Right atrium auricular region (tissue), 2 donors: ENCODE data around the gene NINJ2. TPM values are rescaled to one million over a fixed set of nuclear protein-coding genes. Genes with fewer than 3 reads are reported as not detected.

ENCODE experiments used
- DNase-seq: peaks from one replicate; pipeline ENCODE4 v3.0.0-alpha.2; 2019; ENCODE audit warnings: low spot score
- H3K27ac ChIP-seq, 2 donors: fragments of 200-600 bp; sonication (generic); 1 replicate in 1 of 2; 2 replicates in 1 of 2; pipeline ENCODE4 v1.5.1; 2016 to 2019
- H3K27me3 ChIP-seq, 2 donors: fragments of 200-600 bp; sonication (generic); one replicate each; pipeline versions ENCODE4 v1.5.1 to v1.6.0; 2017 to 2019
- H3K36me3 ChIP-seq: fragments of 200-600 bp; sonication (generic); one replicate; pipeline ENCODE4 v1.5.1; 2016
- H3K4me1 ChIP-seq, 2 donors: fragments of 200-600 bp; sonication (generic); one replicate each; pipeline versions ENCODE4 v1.5.1 to v1.6.0; 2017 to 2019
- H3K4me3 ChIP-seq, 2 donors: fragments of 200-600 bp; sonication (generic); 1 replicate in 1 of 2; 2 replicates in 1 of 2; pipeline ENCODE4 v1.5.1; 2017 to 2019; ENCODE audit warnings: mild to moderate bottlenecking in 1 of 2, moderate library complexity in 1 of 2
- H3K9me3 ChIP-seq, 2 donors: fragments of 200-600 bp; sonication (generic); one replicate each; pipeline ENCODE4 v1.5.1; 2019
- total RNA-seq, 2 donors: library from RNA; depleted of rRNA; stranded (reverse); fragments of >200 nt; gene quantifications; one replicate each; pipeline ENCODE4 v1.1.0, GENCODE V29; 2016
- TF ChIP-seq, protein P1 (sequence below), 2 donors: fragments of 200-600 bp; sonication (generic); IDR thresholded peaks; one replicate each; pipeline ENCODE4 v1.5.1; 2019; ENCODE audit warnings: antibody characterized with exemption in 2 of 2

NINJ2 gene
- total RNA-seq, 2 donors from 2014 or later: 5.4 to 8.8 TPM

DNA sequence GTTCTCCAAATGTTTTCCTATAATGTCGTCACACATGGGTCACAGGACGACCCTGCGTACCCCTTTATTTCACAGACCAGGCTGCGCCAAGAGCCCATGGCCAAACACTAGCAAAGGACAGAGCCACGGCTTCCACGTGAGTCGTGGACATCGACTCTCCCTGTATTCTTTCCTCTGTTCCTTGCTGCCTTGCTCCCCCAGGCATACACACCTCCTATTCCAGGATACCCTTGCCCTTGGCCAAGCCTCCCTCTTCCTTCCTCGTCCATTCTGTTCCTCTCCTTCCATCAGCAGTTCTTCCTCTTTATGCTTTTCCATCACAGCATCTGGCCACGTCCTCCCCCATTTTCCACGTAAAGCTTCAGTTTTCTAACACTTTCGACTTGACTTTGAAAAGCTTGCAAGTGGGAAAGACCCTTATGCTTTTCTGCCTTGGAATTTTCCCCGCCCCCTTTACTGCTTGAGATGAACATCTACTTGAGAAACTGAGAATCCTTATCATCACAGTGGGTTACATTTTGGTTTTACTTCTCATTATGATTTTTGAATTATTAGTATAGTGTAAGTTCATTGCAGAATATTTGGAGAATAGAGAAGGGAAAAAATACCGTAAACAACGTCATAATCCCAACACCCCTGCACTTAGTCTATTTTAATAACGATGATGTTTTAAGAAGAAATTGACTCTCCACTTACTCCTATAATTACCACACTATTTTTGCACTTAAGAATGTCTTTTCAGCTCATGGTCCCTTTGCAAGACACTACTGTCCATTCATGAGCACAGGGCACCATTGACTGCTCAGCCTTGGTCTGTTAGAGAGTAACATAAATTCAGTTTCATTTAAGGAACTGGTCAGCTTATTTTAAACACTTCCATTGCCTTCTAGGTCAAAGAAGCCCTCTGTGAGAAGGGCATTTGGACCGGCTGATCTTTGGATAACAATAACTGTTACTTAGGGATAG, 15.8 kb upstream of the NINJ2 start:
- H3K4me3 ChIP-seq: no peak overlapping the region

DNA sequence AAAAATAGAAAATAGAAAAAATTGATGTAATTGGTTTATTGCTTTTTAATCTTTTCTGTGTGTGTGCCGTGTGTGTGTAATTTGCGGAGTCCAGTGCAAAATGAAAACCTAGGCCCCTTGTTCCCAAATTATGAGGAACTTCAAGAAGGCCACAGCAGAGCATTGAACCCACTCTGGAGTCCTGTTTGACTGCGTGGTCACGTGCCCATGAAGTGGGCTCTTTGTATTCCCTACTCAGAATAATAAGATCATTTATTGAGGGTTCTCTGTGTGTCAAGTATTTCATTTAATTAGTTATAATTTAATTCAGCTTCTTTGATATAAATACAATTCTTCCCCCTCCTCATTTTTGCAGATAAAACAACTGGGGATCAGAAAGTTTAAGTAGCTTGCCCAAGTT, 12.3 kb upstream of the NINJ2 start:
- TF ChIP-seq, protein P1, sequence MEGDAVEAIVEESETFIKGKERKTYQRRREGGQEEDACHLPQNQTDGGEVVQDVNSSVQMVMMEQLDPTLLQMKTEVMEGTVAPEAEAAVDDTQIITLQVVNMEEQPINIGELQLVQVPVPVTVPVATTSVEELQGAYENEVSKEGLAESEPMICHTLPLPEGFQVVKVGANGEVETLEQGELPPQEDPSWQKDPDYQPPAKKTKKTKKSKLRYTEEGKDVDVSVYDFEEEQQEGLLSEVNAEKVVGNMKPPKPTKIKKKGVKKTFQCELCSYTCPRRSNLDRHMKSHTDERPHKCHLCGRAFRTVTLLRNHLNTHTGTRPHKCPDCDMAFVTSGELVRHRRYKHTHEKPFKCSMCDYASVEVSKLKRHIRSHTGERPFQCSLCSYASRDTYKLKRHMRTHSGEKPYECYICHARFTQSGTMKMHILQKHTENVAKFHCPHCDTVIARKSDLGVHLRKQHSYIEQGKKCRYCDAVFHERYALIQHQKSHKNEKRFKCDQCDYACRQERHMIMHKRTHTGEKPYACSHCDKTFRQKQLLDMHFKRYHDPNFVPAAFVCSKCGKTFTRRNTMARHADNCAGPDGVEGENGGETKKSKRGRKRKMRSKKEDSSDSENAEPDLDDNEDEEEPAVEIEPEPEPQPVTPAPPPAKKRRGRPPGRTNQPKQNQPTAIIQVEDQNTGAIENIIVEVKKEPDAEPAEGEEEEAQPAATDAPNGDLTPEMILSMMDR (IDR thresholded peaks at IDR 0.05): no peak
- no peaks in the 10 kb centered on the region for H3K36me3 ChIP-seq
- no peak overlapping the region for H3K27ac ChIP-seq
- no peak overlapping the region for H3K4me3 ChIP-seq
- peaks cover 0 to 4% of the 10 kb centered on the region in 2 donors for H3K4me1 ChIP-seq
- DNase-seq: no peak
- no peaks in the 10 kb centered on the region for H3K27me3 ChIP-seq
- no peaks in the 10 kb centered on the region for H3K9me3 ChIP-seq

More for the DNA sequence above, 15.8 kb upstream of the NINJ2 start:
- Histone ChIP-seq H3K9me3 (no peaks in the 10 kb centered on the region), H3K4me1 (peaks cover 0 to 17% of the 10 kb centered on the region in 2 donors), H3K36me3 (no peaks in the 10 kb centered on the region), H3K27me3 (no peaks in the 10 kb centered on the region), H3K27ac (no peak overlapping the region)
- DNase-seq: no peak
- TF ChIP-seq, protein P1 (IDR thresholded peaks at IDR 0.05): no peak

DNA sequence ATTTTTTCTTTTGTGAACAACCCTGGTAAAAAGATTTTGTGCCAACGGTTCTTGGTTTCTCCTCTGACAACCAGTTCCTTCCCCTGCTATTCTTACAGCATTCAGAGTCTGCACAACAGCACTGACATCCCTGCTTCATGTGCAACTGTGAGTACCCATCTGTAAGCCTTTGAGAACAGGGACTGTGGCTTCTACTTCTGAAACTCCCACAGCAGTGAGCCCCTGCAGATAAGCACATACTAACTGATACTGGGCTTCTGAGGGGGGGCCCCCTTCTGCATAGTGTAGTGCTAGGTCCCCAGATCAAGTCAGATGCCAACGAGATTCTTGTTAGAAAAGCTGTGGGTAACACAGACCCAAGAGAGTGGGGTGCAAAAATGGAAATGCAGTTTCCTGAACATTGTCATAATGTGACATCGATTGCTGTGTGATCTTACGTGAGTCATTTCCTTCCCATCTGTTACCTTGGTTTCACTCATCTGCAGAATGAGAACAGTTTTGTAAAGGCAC, 11.1 kb upstream of the NINJ2 start:
- H3K27ac ChIP-seq: no peak overlapping the region
- no peak overlapping the region for H3K4me3 ChIP-seq
- no peaks in the 10 kb centered on the region for H3K36me3 ChIP-seq
- peaks cover 0 to 4% of the 10 kb centered on the region in 2 donors for H3K4me1 ChIP-seq
- no peak for DNase-seq
- TF ChIP-seq, protein P1 (IDR thresholded peaks at IDR 0.05): no peak
- H3K27me3 ChIP-seq: no peaks in the 10 kb centered on the region
- H3K9me3 ChIP-seq: no peaks in the 10 kb centered on the region

DNA sequence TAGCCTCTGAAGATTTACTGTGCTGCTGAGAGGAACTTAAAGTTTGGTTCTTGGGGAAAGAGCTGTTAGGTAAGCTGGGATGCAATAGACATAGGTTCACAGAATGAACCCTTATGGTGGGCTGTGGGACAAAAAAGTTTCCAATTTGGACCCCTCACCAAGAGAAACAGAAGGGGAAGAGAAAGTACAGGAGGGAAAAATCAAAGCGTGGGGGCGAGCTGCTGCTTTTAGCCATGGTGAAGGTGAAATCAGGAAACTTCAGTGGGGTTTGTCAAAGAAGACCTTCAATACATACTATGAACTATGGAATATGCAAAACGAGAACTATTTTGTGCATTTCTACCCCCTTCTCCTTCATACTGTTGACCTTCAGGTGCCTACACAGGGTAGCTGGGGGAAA, 10.6 kb upstream of the NINJ2 start:
- H3K9me3 ChIP-seq: no peaks in the 10 kb centered on the region
- H3K36me3 ChIP-seq: no peaks in the 10 kb centered on the region
- no peak overlapping the region for H3K27ac ChIP-seq
- TF ChIP-seq, protein P1 (IDR thresholded peaks at IDR 0.05): no peak
- H3K27me3 ChIP-seq: no peaks in the 10 kb centered on the region
- no peak for DNase-seq
- no peak overlapping the region for H3K4me3 ChIP-seq
- H3K4me1 ChIP-seq: peaks cover 0 to 4% of the 10 kb centered on the region in 2 donors

DNA sequence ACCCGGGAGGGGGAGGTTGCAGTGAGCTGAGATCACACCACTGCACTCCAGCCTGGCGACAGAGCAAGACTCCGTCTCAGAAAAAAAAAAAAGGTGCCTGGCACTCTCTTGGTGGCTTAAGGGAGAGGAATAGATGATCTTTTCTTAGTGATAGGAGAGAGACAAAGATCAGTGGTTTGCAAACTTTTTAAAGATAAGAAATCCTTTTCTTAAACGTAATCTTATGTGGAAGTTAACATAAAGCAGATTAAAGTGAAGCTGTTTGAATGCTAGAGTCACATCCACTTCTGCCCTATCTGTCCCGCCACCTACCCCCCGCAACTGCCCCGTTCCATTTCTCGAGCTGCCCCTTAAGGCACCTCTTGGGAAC, 6.3 kb upstream of the NINJ2 start:
- TF ChIP-seq, protein P1 (IDR thresholded peaks at IDR 0.05): no peak
- H3K4me3 ChIP-seq: no peak overlapping the region
- H3K9me3 ChIP-seq: no peaks in the 10 kb centered on the region
- DNase-seq: no peak
- no peak overlapping the region for H3K27ac ChIP-seq
- peaks cover 0 to 8% of the 10 kb centered on the region in 2 donors for H3K4me1 ChIP-seq
- H3K36me3 ChIP-seq: no peaks in the 10 kb centered on the region
- H3K27me3 ChIP-seq: no peaks in the 10 kb centered on the region
